Kidney (tissue), 14 donors: ENCODE data around the gene GRID1. TPM values are rescaled to one million over a fixed set of nuclear protein-coding genes. Genes with fewer than 3 reads are reported as not detected.

ENCODE experiments used
- DNase-seq, 5 donors: peaks; one replicate each; pipeline ENCODE4 v3.0.0-alpha.2; 2013 to 2020
- FAIRE-seq: peaks from 2 replicates; lab custom pipeline; 2012; peaks lifted over from hg19 to GRCh38; lab: Jason Lieb, UNC
- H3K27ac ChIP-seq, 2 donors: one replicate each; pipeline ENCODE4 v1.7.0; 2013; ENCODE audit warnings: low read depth in 2 of 2, low read length in 2 of 2, inconsistent platforms in 1 of 2
- H3K27me3 ChIP-seq: one replicate; pipeline ENCODE4 v1.7.1; 2013; ENCODE audit warnings: low read length, inconsistent platforms; ENCODE audit not compliant: control insufficient read depth, insufficient read depth
- H3K36me3 ChIP-seq, 3 donors: one replicate each; pipeline versions ENCODE4 v1.7.0 to v1.7.1; 2013; ENCODE audit warnings: low read length in 3 of 3, control low read depth in 1 of 3, inconsistent platforms in 1 of 3; ENCODE audit not compliant: insufficient read depth in 3 of 3, control insufficient read depth in 2 of 3
- H3K4me1 ChIP-seq, 3 donors: one replicate each; pipeline versions ENCODE4 v1.7.0 to v1.7.1; 2013; ENCODE audit warnings: low read length in 3 of 3, inconsistent platforms in 1 of 3, low read depth in 1 of 3; ENCODE audit not compliant: control insufficient read depth in 2 of 3, insufficient read depth in 2 of 3
- H3K4me3 ChIP-seq, 3 donors: one replicate each; pipeline versions ENCODE4 v1.7.0 to v1.8.1; 2013; ENCODE audit warnings: low read length in 3 of 3, control low read depth in 1 of 3, inconsistent platforms in 1 of 3
- H3K9ac ChIP-seq, 3 donors: one replicate each; pipeline versions ENCODE4 v1.7.0 to v1.7.1; 2013; ENCODE audit warnings: low read length in 3 of 3, control low read depth in 1 of 3, inconsistent platforms in 1 of 3
- H3K9me3 ChIP-seq, 3 donors: one replicate each; pipeline versions ENCODE4 v1.7.0 to v1.7.1; 2013; ENCODE audit warnings: low read length in 3 of 3, control low read depth in 1 of 3, inconsistent platforms in 1 of 3; ENCODE audit not compliant: control insufficient read depth in 2 of 3, insufficient read depth in 1 of 3
- CTCF ChIP-seq: IDR thresholded peaks from 3 replicates; pipeline ENCODE4 v1.5.1; 2012; ENCODE audit warnings: mild to moderate bottlenecking, moderate library complexity, borderline replicate concordance; ENCODE audit not compliant: insufficient read depth; ENCODE audit errors: extremely low read depth
- intact Hi-C: fragments of 100-400 bp; cut with DNase I; formaldehyde crosslinking; loops from one replicate; pipeline ENCODE4 v1.11.1; 2022
- polyA plus RNA-seq: library from polyadenylated mRNA; stranded (reverse); fragments of 350-450 nt; fragmentation: Illumina TruSeq; extraction: RNeasy Lipid Tissue Mini Kit (QIAGEN cat#74804); gene quantifications from one replicate; pipeline ENCODE4 v1.2.3, GENCODE V29; 2014; ENCODE audit warnings: low read depth, low replicate concordance; ENCODE audit not compliant: insufficient read depth
- total RNA-seq: library from RNA; stranded (reverse); fragmentation: NEBNext Ultra II Directional; extraction: Animal tissue kit (Norgen Biotek cat#: 25700); gene quantifications from one replicate; pipeline ENCODE4 v1.2.1, GENCODE V29; 2021
- donor health status: control.
- donor health status: control.
- donor health status: control.
- donor health status: control.
- donor health status: control.
- donor health status: DM: yes; HTN: yes; CAD: no.
- donor health status: Normal renal cell carcinoma (clear cell type).

Gene GRID1
- total and polyA plus RNA-seq, 2 donors from 2014 or later, result 0.37 to 1.4 TPM

GRCh38 chr10:86260564-86260963 lies 106.0 kb downstream of the GRID1 start:
- Histone ChIP-seq H3K27me3 (peaks cover 2% of the 10 kb centered on the region), H3K4me3 (no peak overlapping the region), H3K27ac (no peak overlapping the region), H3K4me1 (no peaks in the 10 kb centered on the region), H3K9me3 (no peaks in the 10 kb centered on the region), H3K9ac (no peak overlapping the region), H3K36me3 (no peaks in the 10 kb centered on the region)
- TF ChIP-seq CTCF, result no peak
- no peak for FAIRE-seq
- DNase-seq, result peak in 2 of 5 donors; percentile 5 to 20
- intact Hi-C loops, result no loop called here

GRCh38 chr10:86259901-86260562 lies 106.6 kb downstream of the GRID1 start:
- peak in 2 of 5 donors; percentile 2 to 13 for DNase-seq
- H3K27me3 ChIP-seq, result peaks cover 2% of the 10 kb centered on the region
- no peak for TF ChIP-seq CTCF
- no peak overlapping the region for H3K4me3 ChIP-seq
- no peak overlapping the region for H3K9ac ChIP-seq
- no peaks in the 10 kb centered on the region for H3K9me3 ChIP-seq
- intact Hi-C loops, result no loop called here
- H3K36me3 ChIP-seq, result no peaks in the 10 kb centered on the region
- no peak for FAIRE-seq
- H3K4me1 ChIP-seq, result no peaks in the 10 kb centered on the region
- no peak overlapping the region for H3K27ac ChIP-seq

GRCh38 chr10:86258941-86259340 lies 107.7 kb downstream of the GRID1 start:
- H3K36me3 ChIP-seq, result no peaks in the 10 kb centered on the region
- intact Hi-C loops, result no loop called here
- DNase-seq, result peak in 2 of 5 donors; percentile 6 to 25

More at GRCh38 chr10:86258941-86259340, 107.7 kb downstream of the GRID1 start:
- no peak for TF ChIP-seq CTCF
- H3K4me3 ChIP-seq, result no peak overlapping the region
- no peak for FAIRE-seq
- no peak overlapping the region for H3K9ac ChIP-seq
- H3K27ac ChIP-seq, result no peak overlapping the region
- no peaks in the 10 kb centered on the region for H3K9me3 ChIP-seq
- peaks cover 2% of the 10 kb centered on the region for H3K27me3 ChIP-seq
- no peaks in the 10 kb centered on the region for H3K4me1 ChIP-seq
